H1 (cell line): ENCODE data around the gene SPRYD3. TPM values are rescaled to one million over a fixed set of nuclear protein-coding genes. Genes with fewer than 3 reads are reported as not detected.

Experiments
- CHD2 ChIP-seq: IDR thresholded peaks from 2 replicates; pipeline ENCODE4 v1.6.1; 2012; ENCODE audit warnings: low read length, improper control_type of control experiment
- SIRT6 ChIP-seq: IDR thresholded peaks from one replicate; pipeline ENCODE4 v1.7.1; 2012; ENCODE audit warnings: low read length, inconsistent platforms
- SP1 ChIP-seq: IDR thresholded peaks from 2 replicates; pipeline ENCODE4 v1.6.1; 2011; ENCODE audit warnings: low read depth, low read length
- polyA plus RNA-seq, 7 experiments: library from polyadenylated mRNA; depleted of rRNA in 3 of 7; stranded (reverse) in 5 of 7; unstranded in 2 of 7; fragments of >200 nt in 5 of 7; fragments of 200-250 nt in 2 of 7; gene quantifications; 1 replicate in 5 of 7; 2 replicates in 1 of 7; 4 replicates in 1 of 7; pipeline versions ENCODE4 v1.2.1 to v1.2.3, GENCODE V29; 2011 to 2013; ENCODE audit warnings: missing spikeins in 2 of 7, mixed read lengths in 2 of 7
- total RNA-seq: library from RNA; stranded (reverse); fragmentation: NEBNext Ultra II Directional; extraction: Animal tissue kit (Norgen Biotek cat#: 25700); gene quantifications from 2 replicates; pipeline ENCODE4 v1.2.1, GENCODE V29; 2021
- TF ChIP-seq, protein P1 (sequence below), 3 experiments: IDR thresholded peaks; 1 replicate in 2 of 3; 2 replicates in 1 of 3; pipeline versions ENCODE4 v1.5.1 to v1.6.1; 2011; ENCODE audit warnings: low read length in 3 of 3, mild to moderate bottlenecking in 3 of 3, inconsistent platforms in 2 of 3, low read depth in 1 of 3, moderate library complexity in 1 of 3; ENCODE audit not compliant: insufficient read depth in 1 of 3; ENCODE audit errors: control extremely low read depth in 1 of 3

The SPRYD3 gene
- total and polyA plus RNA-seq, 2 of the 8 experiments (the other 6 are each of a cell fraction or from before 2014, with no cell fraction given): 6.8 to 8.0 TPM

DNA sequence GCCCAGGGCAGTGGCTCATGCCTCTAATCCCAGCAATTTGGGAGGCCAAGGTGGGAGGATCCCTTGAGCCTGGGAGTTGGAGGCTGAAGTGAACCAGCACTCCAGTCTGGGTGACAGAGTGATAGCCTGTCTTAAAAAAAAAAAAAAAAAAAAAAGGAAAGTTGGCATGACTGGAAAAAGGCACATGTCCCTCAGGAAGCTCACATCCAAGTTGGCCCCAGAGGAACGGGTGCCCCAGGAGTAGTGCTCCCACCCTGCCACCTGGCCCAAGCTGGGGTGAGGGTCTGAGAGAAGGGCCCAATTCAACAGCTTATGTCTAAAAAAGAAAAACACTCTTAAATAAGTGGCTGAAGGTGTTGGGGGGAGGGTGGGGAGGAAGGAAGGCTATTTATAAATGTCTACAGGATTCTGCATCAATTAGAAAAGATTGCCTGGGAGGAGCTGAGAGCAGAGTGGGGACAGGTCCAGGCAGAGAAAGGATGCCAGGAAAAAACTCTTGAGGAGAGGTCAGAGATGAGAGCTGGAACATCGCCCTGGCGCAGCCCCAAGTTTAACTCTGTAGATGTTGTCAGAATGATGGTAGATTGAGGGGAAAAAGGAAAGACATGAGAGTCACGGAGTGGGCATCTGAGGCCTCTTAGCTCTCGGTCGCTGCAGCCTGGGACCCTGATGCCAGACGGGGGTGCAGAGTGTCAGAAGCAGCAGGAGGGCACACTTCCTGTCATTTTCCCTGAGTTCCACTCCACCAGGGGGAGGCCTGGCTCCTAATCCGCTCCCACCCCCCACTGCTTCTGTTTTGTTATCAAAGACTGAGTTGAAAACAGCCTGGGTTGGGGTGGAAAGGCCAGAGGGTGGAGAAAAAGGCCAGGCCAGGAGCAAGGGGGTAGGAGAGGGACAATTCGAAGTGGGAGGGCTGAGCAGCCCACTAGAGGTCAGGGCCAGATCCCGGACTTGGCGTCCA lies 7.3 kb downstream of the SPRYD3 start (continued):
- TF ChIP-seq, protein P1, sequence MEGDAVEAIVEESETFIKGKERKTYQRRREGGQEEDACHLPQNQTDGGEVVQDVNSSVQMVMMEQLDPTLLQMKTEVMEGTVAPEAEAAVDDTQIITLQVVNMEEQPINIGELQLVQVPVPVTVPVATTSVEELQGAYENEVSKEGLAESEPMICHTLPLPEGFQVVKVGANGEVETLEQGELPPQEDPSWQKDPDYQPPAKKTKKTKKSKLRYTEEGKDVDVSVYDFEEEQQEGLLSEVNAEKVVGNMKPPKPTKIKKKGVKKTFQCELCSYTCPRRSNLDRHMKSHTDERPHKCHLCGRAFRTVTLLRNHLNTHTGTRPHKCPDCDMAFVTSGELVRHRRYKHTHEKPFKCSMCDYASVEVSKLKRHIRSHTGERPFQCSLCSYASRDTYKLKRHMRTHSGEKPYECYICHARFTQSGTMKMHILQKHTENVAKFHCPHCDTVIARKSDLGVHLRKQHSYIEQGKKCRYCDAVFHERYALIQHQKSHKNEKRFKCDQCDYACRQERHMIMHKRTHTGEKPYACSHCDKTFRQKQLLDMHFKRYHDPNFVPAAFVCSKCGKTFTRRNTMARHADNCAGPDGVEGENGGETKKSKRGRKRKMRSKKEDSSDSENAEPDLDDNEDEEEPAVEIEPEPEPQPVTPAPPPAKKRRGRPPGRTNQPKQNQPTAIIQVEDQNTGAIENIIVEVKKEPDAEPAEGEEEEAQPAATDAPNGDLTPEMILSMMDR (IDR thresholded peaks at IDR 0.05; ENCODE audit: control extremely low read depth in 1 of 3, insufficient read depth in 1 of 3, low read depth in 1 of 3, low read length in 3 of 3): peak in 2 of 3 experiments; percentile 7 to 9; a peak in 1 of 4 replicates
- TF ChIP-seq SP1 (no peak), SIRT6 (no peak), CHD2 (no peak)
